Ectodermal cell (in vitro differentiated cells): ENCODE results near the gene MPZ.

ENCODE experiments used
- H3K27ac ChIP-seq: 2 replicates; pipeline ENCODE4 v1.7.0; 2013; ENCODE audit warnings: mild to moderate bottlenecking, low read depth, low read length; ENCODE audit not compliant: insufficient read depth, poor library complexity, severe bottlenecking
- H3K27me3 ChIP-seq: 2 replicates; pipeline ENCODE4 v1.7.0; 2013; ENCODE audit warnings: mild to moderate bottlenecking, low read length; ENCODE audit not compliant: insufficient read depth, control insufficient read depth, poor library complexity, severe bottlenecking
- H3K36me3 ChIP-seq: one replicate; pipeline ENCODE4 v1.7.0; 2013; ENCODE audit warnings: low read length; ENCODE audit not compliant: control insufficient read depth, insufficient read depth
- H3K4me1 ChIP-seq: one replicate; pipeline ENCODE4 v1.7.0; 2013; ENCODE audit warnings: low read length; ENCODE audit not compliant: control insufficient read depth, insufficient read depth
- H3K4me3 ChIP-seq: 2 replicates; pipeline ENCODE4 v1.7.0; 2013; ENCODE audit warnings: low read depth, low read length, control low read depth; ENCODE audit not compliant: insufficient read depth
- H3K9me3 ChIP-seq: 2 replicates; pipeline ENCODE4 v1.7.0; 2013; ENCODE audit warnings: mild to moderate bottlenecking, low read length, moderate library complexity; ENCODE audit not compliant: control insufficient read depth
- whole genome bisulfite sequencing, 2 experiments: methylation state at CpG; one replicate each; pipeline ENCODE4 v1.1.7; 2013; ENCODE audit warnings: missing lambda C conversion rate in 2 of 2; 5-methylcytosine and 5-hydroxymethylcytosine counted together

MPZ gene

GRCh38 chr1:161300478-161300877 lies 9.3 kb downstream of the MPZ start:
- Histone ChIP-seq H3K9me3 (no peaks in the 10 kb centered on the region), H3K36me3 (no peaks in the 10 kb centered on the region), H3K4me3 (no peak overlapping the region), H3K27me3 (no peaks in the 10 kb centered on the region), H3K27ac (no peak overlapping the region), H3K4me1 (peaks cover 8% of the 10 kb centered on the region)
- 89 to 93% methylated on average over 4 of the region's 4 CpGs for WGBS, 2 experiments

- Histone ChIP-seq H3K4me1 (no peaks in the 10 kb centered on the region), H3K9me3 (no peaks in the 10 kb centered on the region), H3K27ac (no peak overlapping the region), H3K4me3 (no peak overlapping the region), H3K36me3 (no peaks in the 10 kb centered on the region), H3K27me3 (no peaks in the 10 kb centered on the region)
- 74 to 77% methylated on average over 9 of the region's 9 CpGs for WGBS, 2 experiments
These were observed 10.4 kb downstream of the MPZ start for GRCh38 chr1:161299347-161299746.

- H3K27ac ChIP-seq: no peak overlapping the region
- H3K4me3 ChIP-seq: no peak overlapping the region
- H3K27me3 ChIP-seq: no peaks in the 10 kb centered on the region
- H3K36me3 ChIP-seq: no peaks in the 10 kb centered on the region
- 90 to 93% methylated on average over 6 of the region's 6 CpGs for WGBS, 2 experiments
- no peaks in the 10 kb centered on the region for H3K9me3 ChIP-seq
- H3K4me1 ChIP-seq: no peaks in the 10 kb centered on the region
These were observed 11.7 kb downstream of the MPZ start for GRCh38 chr1:161298116-161298515.

GRCh38 chr1:161297415-161297814 lies 12.4 kb downstream of the MPZ start:
- H3K27ac ChIP-seq: no peak overlapping the region
- H3K4me1 ChIP-seq: no peaks in the 10 kb centered on the region
- H3K4me3 ChIP-seq: no peak overlapping the region
- H3K9me3 ChIP-seq: no peaks in the 10 kb centered on the region
- no peaks in the 10 kb centered on the region for H3K36me3 ChIP-seq
- H3K27me3 ChIP-seq: no peaks in the 10 kb centered on the region

- no peaks in the 10 kb centered on the region for H3K4me1 ChIP-seq
- no peaks in the 10 kb centered on the region for H3K36me3 ChIP-seq
- H3K9me3 ChIP-seq: no peaks in the 10 kb centered on the region
- H3K27ac ChIP-seq: no peak overlapping the region
- WGBS, 2 experiments: 95 to 96% methylated on average over 1 of the region's 1 CpG
- no peak overlapping the region for H3K4me3 ChIP-seq
- H3K27me3 ChIP-seq: no peaks in the 10 kb centered on the region
These were observed 19.0 kb downstream of the MPZ start for GRCh38 chr1:161290779-161291178.

GRCh38 chr1:161287482-161288054 lies 22.2 kb downstream of the MPZ start:
- Histone ChIP-seq H3K9me3 (no peaks in the 10 kb centered on the region), H3K4me1 (peaks cover 8% of the 10 kb centered on the region), H3K4me3 (no peak overlapping the region), H3K36me3 (no peaks in the 10 kb centered on the region), H3K27ac (no peak overlapping the region), H3K27me3 (no peaks in the 10 kb centered on the region)
- 83 to 88% methylated on average over 3 of the region's 3 CpGs for WGBS, 2 experiments

- 57 to 62% methylated on average over 5 of the region's 5 CpGs for WGBS, 2 experiments
- no peaks in the 10 kb centered on the region for H3K9me3 ChIP-seq
- H3K4me1 ChIP-seq: peaks cover 8% of the 10 kb centered on the region
- no peaks in the 10 kb centered on the region for H3K27me3 ChIP-seq
- no peaks in the 10 kb centered on the region for H3K36me3 ChIP-seq
- H3K4me3 ChIP-seq: no peak overlapping the region
- H3K27ac ChIP-seq: no peak overlapping the region
These were observed 24.2 kb downstream of the MPZ start for GRCh38 chr1:161285521-161285920.

- 80 to 87% methylated on average over 2 of the region's 2 CpGs for WGBS, 2 experiments
- Histone ChIP-seq H3K4me3 (no peak overlapping the region), H3K4me1 (peaks cover 8% of the 10 kb centered on the region), H3K36me3 (no peaks in the 10 kb centered on the region), H3K27me3 (no peaks in the 10 kb centered on the region), H3K27ac (no peak overlapping the region), H3K9me3 (no peaks in the 10 kb centered on the region)
These were observed 24.7 kb downstream of the MPZ start for GRCh38 chr1:161285113-161285512.

- Histone ChIP-seq H3K9me3 (no peaks in the 10 kb centered on the region), H3K4me3 (no peak overlapping the region), H3K36me3 (no peaks in the 10 kb centered on the region), H3K4me1 (peaks cover 8% of the 10 kb centered on the region), H3K27ac (no peak overlapping the region), H3K27me3 (no peaks in the 10 kb centered on the region)
- whole genome bisulfite sequencing, 2 experiments: 70% methylated on average over 1 of the region's 1 CpG; no CpG with 5 or more reads in 1 of the 2 experiments
These were observed 26.8 kb downstream of the MPZ start for GRCh38 chr1:161282991-161283390.

- no peaks in the 10 kb centered on the region for H3K4me1 ChIP-seq
- H3K27ac ChIP-seq: no peak overlapping the region
- H3K9me3 ChIP-seq: no peaks in the 10 kb centered on the region
- H3K4me3 ChIP-seq: no peak overlapping the region
- H3K27me3 ChIP-seq: peaks cover 3% of the 10 kb centered on the region
- WGBS, 2 experiments: 86 to 89% methylated on average over 3 of the region's 3 CpGs
- no peaks in the 10 kb centered on the region for H3K36me3 ChIP-seq
These were observed 34.9 kb downstream of the MPZ start for GRCh38 chr1:161274874-161275273.

- Histone ChIP-seq H3K27ac (no peak overlapping the region), H3K27me3 (peaks cover 3% of the 10 kb centered on the region), H3K36me3 (no peaks in the 10 kb centered on the region), H3K9me3 (no peaks in the 10 kb centered on the region), H3K4me3 (no peak overlapping the region), H3K4me1 (no peaks in the 10 kb centered on the region)
- 78 to 80% methylated on average over 2 to 3 of the region's 3 CpGs for WGBS, 2 experiments
These were observed 36.4 kb downstream of the MPZ start for GRCh38 chr1:161273402-161273801.
